DMS53 (cell line): Measurements from ENCODE around the gene RNF7.
A peak's percentile ranks its signal among the peaks of the same experiment; 100 is the strongest.
"Not testable (repeated sequence)": the region's sequence is repeated elsewhere in the genome, so short reads cannot be mapped to it uniquely, and the experiment has no call there.

Experiments
- DNase-seq: peaks from one replicate; lab custom pipeline; 2025; lab: John Stamatoyannopoulos, UW

Gene RNF7

GRCh38 chr3:141738022-141738890, at the start of gene RNF7:
Gene RNF7, plus strand, starts transcription at chr3:141738298. Its CDS starts 44 bp downstream, at chr3:141738342.
- DNase-seq = peak; percentile 96

GRCh38 chr3:141690431-141691072, 47.5 kb upstream of the RNF7 start:
- DNase-seq = no peak

GRCh38 chr3:141691471-141691870, 46.6 kb upstream of the RNF7 start:
- not testable (repeated sequence) for DNase-seq

- DNase-seq = not testable (repeated sequence)
Measured at GRCh38 chr3:141692973-141693372, 45.1 kb upstream of the RNF7 start.

GRCh38 chr3:141699324-141699723, 38.8 kb upstream of the RNF7 start:
- no peak for DNase-seq

- no peak for DNase-seq
Measured at GRCh38 chr3:141699897-141700296, 38.2 kb upstream of the RNF7 start.

GRCh38 chr3:141703367-141703766, 34.7 kb upstream of the RNF7 start:
- not testable (repeated sequence) for DNase-seq

- DNase-seq = no peak
Measured at GRCh38 chr3:141707741-141708203, 30.3 kb upstream of the RNF7 start.

- no peak for DNase-seq
Measured at GRCh38 chr3:141708367-141708766, 29.7 kb upstream of the RNF7 start.

- DNase-seq = no peak
Measured at GRCh38 chr3:141709126-141709770, 28.9 kb upstream of the RNF7 start.

- DNase-seq = no peak
Measured at GRCh38 chr3:141710121-141710520, 28.0 kb upstream of the RNF7 start.

GRCh38 chr3:141710888-141711616, 27.0 kb upstream of the RNF7 start:
- DNase-seq = no peak

- DNase-seq = no peak
Measured at GRCh38 chr3:141714671-141715070, 23.4 kb upstream of the RNF7 start.

- no peak for DNase-seq
Measured at GRCh38 chr3:141722081-141722480, 16.0 kb upstream of the RNF7 start.

- DNase-seq = no peak
Measured at GRCh38 chr3:141722648-141723047, 15.4 kb upstream of the RNF7 start.

GRCh38 chr3:141723255-141723654, 14.8 kb upstream of the RNF7 start:
- DNase-seq = no peak

- DNase-seq = no peak
Measured at GRCh38 chr3:141724186-141724585, 13.9 kb upstream of the RNF7 start.

- no peak for DNase-seq
Measured at GRCh38 chr3:141725036-141725435, 13.1 kb upstream of the RNF7 start.

- DNase-seq = no peak
Measured at GRCh38 chr3:141726483-141726882, 11.6 kb upstream of the RNF7 start.

- peak; percentile 2 for DNase-seq
Measured at GRCh38 chr3:141728355-141728892, 9.7 kb upstream of the RNF7 start.

GRCh38 chr3:141729240-141729639, 8.9 kb upstream of the RNF7 start:
- no peak for DNase-seq

GRCh38 chr3:141735176-141735575, 2.9 kb upstream of the RNF7 start:
- DNase-seq = no peak
